GM12872 (cell line): ENCODE data around the gene ZBTB7B.

Source experiments
- TF ChIP-seq, protein P1 (sequence below): IDR thresholded peaks from 3 replicates; pipeline ENCODE4 v1.5.1; 2011; ENCODE audit warnings: low read depth, mild to moderate bottlenecking, low read length, moderate library complexity; ENCODE audit not compliant: insufficient read depth

Gene ZBTB7B

DNA sequence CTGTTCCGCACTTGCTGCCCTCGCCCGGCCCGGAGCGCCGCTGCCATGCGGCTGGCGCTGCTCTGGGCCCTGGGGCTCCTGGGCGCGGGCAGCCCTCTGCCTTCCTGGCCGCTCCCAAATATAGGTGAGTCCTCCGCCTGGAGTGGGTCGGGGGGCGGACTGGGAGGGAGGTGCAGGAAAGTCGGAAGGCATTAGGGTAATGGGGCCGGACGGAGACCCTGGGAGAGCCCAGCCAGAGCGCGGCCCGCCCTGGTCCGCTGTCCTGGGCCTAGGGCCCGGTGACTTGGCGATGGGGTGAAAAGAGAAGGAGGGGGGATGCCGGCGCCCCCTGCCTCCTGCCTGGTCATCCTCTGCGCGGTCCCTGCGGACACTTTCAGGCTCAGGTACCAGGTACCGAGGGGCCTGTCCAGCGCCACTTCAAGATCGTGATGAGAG lies 48.8 kb downstream of the ZBTB7B start:
- TF ChIP-seq, protein P1, sequence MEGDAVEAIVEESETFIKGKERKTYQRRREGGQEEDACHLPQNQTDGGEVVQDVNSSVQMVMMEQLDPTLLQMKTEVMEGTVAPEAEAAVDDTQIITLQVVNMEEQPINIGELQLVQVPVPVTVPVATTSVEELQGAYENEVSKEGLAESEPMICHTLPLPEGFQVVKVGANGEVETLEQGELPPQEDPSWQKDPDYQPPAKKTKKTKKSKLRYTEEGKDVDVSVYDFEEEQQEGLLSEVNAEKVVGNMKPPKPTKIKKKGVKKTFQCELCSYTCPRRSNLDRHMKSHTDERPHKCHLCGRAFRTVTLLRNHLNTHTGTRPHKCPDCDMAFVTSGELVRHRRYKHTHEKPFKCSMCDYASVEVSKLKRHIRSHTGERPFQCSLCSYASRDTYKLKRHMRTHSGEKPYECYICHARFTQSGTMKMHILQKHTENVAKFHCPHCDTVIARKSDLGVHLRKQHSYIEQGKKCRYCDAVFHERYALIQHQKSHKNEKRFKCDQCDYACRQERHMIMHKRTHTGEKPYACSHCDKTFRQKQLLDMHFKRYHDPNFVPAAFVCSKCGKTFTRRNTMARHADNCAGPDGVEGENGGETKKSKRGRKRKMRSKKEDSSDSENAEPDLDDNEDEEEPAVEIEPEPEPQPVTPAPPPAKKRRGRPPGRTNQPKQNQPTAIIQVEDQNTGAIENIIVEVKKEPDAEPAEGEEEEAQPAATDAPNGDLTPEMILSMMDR = no peak

DNA sequence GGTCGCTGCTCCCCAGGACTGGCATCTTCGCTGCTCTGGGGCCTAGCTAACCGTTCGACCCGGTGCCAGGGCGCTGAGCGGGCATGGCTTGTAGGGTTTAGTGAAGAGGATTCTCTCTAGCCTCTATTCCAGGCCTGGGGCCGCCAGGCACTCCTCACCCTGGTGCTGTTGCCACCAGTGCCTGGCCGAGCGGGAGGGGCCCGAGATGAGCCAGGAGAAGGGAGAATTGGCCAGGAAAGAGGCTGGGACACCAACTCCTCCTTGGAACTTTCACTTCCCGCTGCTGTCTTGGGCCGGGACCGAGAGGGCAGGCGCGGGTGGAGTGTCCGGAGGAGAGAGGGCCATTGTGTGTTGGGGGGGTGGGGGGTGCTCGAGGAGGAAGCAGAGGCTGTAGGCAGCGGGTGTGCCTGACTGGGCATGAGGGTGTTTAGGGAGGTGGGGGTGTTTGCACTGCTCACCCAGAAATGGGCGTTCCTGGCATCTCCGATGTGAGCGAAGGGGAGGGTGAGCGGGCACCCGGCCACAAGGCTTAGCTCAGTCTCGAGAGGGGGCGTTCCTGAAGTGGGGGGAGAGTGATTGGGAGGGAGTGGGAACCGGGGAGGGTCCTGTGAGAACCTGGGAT lies 49.3 kb downstream of the ZBTB7B start:
- TF ChIP-seq, protein P1 = no peak

DNA sequence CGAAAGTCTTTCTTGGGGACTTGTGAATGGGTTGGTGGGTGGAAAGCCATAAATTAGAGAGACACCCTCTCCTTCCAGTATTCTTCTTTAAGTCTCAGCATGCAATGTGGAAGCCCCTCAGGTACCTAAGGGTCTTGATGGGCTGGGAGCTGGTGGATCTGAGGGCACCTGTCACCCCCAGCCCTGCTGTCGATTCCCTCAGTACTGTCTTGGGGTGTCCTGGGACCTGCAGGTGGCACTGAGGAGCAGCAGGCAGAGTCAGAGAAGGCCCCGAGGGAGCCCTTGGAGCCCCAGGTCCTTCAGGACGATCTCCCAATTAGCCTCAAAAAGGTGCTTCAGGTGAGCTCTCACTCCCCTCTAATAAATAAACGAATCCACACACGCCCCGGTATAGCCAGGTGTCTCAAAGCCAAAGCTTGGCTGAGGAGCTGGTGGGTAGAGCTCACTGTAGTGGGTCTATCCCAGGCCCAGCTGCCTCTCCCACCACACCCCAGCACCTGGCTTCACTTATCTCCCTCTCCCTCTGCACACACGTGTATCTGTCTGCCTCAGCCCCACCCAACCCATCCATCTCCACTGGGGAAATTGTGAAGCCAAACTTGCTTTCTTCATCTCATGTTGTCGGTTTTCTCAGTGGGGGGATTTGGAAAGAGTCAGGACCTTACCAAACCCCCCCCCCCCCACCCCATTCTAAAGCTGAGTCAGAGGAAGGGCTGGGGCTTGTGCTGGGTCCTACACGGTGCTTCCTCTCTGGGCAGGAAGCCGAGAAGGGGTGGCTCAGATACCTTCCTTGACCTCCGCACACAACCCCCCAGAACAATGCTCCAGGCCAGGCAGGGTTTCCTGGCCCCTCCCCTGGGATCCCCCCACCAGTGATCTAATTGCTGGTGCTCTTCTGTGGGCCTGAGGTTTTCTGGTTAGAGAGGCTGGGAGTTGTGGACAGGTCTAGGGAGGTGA lies 50.1 kb downstream of the ZBTB7B start:
- TF ChIP-seq, protein P1 = peak; percentile 59

DNA sequence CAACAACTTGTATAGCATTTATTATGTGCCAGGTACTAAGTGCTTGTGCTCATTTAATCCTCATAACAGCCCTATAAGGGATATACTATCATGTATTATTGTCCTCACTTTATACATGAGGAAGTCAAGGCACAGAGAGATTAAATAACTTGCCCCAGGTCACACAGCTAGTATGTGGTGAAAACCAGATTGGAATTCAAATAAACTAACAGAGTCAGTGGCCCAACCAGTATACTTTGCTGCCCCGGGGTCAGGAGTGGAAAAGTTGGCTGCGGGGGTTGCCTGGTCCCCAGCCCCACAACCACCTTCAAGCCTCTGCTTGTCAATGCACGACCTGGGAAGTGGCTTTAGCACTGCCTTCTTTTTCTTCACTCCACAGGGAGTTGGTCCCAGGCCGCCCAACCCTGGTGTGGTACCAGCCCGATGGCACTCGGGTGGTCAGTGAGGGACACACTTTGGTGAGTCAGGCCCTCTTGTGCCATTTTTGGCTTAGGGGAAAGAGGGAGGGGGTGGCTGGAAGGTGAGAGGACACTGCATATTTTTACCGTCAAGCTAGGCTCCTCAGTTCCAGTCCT lies 51.0 kb downstream of the ZBTB7B start:
- TF ChIP-seq, protein P1 = no peak

DNA sequence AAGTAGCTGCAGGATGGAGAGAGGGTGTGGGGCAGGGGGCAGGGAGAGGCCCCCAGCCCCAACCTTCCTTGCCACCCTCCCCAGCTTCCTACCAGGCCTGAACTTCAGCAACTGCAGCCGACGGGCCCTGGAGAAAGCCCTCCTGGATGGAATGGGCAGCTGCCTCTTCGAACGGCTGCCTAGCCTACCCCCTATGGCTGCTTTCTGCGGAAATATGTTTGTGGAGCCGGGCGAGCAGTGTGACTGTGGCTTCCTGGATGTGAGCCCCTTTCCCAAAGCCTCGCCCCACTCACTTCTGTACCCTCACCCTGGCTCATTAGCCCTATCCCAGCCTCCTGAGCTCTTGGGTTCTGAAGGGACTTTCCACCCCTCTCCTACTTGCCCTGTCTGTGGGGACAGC lies 54.5 kb downstream of the ZBTB7B start:
- TF ChIP-seq, protein P1 = no peak

DNA sequence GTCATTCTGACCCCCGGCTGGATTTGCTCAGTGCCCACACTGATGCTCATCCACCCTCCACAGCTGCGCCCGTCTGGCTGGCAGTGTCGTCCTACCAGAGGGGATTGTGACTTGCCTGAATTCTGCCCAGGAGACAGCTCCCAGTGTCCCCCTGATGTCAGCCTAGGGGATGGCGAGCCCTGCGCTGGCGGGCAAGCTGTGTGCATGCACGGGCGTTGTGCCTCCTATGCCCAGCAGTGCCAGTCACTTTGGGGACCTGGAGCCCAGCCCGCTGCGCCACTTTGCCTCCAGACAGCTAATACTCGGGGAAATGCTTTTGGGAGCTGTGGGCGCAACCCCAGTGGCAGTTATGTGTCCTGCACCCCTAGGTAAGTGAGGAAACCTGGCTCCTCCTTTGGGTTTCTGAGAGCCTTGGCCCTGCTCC lies 55.2 kb downstream of the ZBTB7B start:
- TF ChIP-seq, protein P1 = peak; percentile 25; the same call in 1 of the 3 replicates

DNA sequence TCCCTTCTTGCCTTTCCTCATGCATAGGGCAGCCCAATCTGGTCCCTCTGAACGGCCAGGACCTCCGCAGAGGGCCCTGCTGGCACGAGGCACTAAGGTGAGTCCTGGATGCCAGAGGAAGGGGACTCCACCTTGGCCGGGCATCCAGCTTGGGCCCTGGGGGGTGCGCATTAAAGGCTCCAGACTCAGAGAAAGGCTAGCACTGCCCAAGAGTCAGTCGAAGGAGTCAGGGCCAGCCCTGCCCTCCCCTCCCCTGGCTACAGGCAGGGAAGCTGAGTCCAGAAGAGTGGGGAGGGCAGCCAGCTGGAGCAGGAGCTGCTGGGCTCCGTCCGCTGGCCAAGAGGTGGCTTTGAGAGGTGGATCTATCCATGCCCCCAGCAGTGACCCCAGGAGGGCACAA lies 58.1 kb downstream of the ZBTB7B start:
- TF ChIP-seq, protein P1 = no peak
